ENCODE data around the gene STMN1.

- TF ChIP-seq POLR2AphosphoS5 (IDR thresholded peaks at IDR 0.05) (no peak), CTCF (IDR thresholded peaks at IDR 0.05) (no peak), POLR2A (IDR thresholded peaks at IDR 0.05; ENCODE audit: low read depth) (no peak), EP300 (IDR thresholded peaks at IDR 0.05) (no peak)
These were observed 49.3 kb upstream of the STMN1 start for GRCh38 chr1:25955553-25955952.

Measured in esophagus muscularis mucosa (tissue), 4 donors.